NCI-H446 (cell line): ENCODE data around the gene CATSPER1.
A peak's percentile ranks its signal among the peaks of the same experiment; 100 is the strongest.
"Not testable (repeated sequence)": the region's sequence is repeated elsewhere in the genome, so short reads cannot be mapped to it uniquely, and the experiment has no call there.

Experiments
- DNase-seq, 2 experiments: peaks; one replicate each; lab custom pipeline; 2025; lab: John Stamatoyannopoulos, UW

The CATSPER1 gene

GRCh38 chr11:66051766-66052663 is 25.7 kb upstream of the CATSPER1 start, which contains the start of gene SF3B2:
Gene SF3B2 (plus strand): TSS chr11:66052364. CDS start chr11:66052385, 21 bp downstream.
- peak; percentile 90 to 99 for DNase-seq

DNA sequence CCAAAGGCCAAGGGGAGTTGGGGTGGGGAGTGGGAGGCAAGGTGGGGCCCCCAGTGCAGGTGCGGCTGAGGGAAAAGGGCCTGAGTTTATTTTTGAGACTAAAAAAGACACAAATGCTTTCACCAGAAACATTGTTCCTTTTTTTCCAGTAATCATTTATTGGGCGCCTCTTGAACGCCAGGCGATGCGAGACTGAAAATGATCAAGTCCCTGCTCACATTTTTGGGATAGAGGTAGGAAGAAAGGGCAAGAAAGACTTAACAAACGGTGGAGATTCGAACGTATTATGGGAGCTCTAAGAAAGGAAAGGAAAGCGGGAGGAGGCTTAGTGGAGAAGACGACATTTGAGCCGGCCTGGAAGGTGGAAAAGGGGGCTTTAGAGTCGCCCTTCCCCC is 25.1 kb upstream of the CATSPER1 start:
- DNase-seq: no peak

GRCh38 chr11:66050581-66051231 is 24.4 kb upstream of the CATSPER1 start:
- no peak for DNase-seq

DNA sequence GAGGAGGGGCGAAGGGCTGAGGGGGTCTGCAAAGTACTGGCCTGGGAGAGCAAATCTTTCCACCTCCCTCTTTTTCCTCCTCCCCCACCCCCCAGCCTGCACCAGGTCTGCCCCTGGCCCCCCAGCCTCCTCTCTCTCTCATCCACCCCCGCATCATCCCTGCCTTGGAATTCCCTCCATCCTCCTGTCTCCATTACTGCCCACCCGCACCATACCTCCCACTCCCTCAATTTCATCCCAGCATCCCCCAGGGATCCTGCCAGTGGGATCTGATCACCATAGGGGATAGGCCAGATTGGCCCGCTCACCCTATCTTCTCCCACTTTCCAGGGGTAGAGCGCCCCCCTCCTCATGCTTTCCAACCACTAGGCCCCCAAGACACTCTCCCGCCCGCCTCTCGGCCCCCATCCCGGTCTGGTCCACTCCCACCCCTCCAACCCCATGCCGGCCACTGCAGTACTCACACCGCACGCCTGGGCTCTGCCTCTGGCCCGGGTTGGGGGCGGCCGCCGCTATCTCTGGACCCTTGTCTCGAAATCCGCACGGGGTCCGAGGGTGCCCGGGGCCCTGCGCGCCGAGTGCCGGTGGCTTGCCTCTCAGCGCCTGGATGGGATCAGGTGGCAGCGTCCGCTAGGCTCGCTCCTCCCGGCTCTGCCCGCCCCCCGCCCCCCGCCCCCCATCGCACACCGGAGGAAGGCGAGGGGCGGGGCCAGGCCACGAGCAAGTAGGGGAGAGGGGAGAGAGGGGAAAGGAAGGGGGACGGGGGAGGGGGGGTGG is 22.5 kb upstream of the CATSPER1 start, which contains the start of gene GAL3ST3:
TSS of gene GAL3ST3 (minus strand) at position 615 of the 777 bp plus-strand sequence. CDS start 3,746 bp downstream, outside the sequence.
- no peak for DNase-seq

- no peak for DNase-seq
Observed at GRCh38 chr11:66047541-66048365, 21.5 kb upstream of the CATSPER1 start.

DNA sequence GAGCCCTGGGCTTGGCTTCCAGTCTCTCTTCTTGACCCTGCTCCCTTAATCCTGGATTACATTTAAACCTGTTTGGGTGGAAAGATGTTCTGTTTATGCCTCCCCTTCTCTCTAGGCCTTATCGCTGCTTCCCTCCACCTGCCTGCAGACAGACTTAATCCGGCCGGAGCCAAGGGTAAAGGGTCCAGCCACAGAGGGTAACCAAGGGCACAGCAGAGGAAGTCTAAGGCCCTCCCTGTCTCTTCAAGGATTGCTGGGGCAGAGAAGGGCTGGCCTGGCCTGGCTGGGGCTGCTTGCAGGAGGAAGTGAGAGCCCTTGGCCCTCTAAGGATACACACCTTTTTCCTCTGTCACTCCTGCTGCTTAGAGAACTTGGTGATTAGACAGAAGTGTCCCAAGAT is 20.6 kb upstream of the CATSPER1 start:
- DNase-seq: no peak

DNA sequence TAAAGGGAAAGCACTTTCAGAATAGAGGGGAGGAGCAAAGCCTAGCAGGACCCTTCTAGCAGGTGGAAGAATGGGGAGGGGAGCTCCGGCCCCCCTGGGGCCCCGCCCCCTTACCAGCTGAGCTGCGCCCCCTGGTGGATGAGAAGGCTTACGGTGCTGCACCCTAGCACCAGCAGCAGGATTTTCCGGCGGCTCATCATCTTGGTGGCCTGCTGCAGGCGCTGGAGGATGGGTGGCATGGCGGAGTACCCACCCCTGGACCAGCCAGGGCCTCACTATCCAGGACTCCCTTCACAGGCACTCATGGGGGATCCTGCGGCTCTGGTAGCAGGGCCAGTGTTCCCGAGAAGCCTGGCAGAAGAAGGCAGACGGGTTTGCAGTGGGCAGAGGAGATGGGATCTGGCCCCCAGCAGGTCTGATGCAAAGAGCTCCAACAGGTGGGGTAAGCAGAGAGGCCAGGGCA is 18.9 kb upstream of the CATSPER1 start:
- DNase-seq: peak; percentile 36 to 80

- no peak for DNase-seq
Observed at GRCh38 chr11:66044757-66045156, 18.5 kb upstream of the CATSPER1 start.

GRCh38 chr11:66042996-66043906 is 17.0 kb upstream of the CATSPER1 start:
- DNase-seq: no peak

- no peak for DNase-seq
Observed at GRCh38 chr11:66042227-66042995, 16.1 kb upstream of the CATSPER1 start.

DNA sequence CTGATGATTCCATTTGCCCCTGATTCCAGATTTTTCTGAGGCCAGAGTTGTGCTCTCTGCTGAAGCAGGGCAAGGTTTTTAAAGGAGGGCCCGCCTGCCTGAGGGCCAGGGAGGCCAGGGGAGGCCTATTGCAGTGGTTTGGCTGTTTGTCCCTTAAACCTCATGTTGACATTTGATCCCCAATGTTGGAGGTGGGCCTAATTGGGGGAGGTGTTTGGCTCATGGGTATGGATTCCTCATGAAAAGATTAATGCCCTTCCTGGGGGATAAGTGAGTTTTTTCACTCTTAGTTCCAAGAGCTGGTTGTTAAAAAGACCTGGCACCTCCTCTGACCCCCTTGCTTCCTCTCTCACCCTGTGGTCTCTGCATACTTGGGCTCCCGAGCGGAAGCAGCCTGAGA is 13.5 kb upstream of the CATSPER1 start:
- no peak for DNase-seq

- no peak for DNase-seq
Observed at GRCh38 chr11:66037327-66037726, 11.0 kb upstream of the CATSPER1 start.

- no peak for DNase-seq
Observed at GRCh38 chr11:66036334-66036710, 10.0 kb upstream of the CATSPER1 start.

GRCh38 chr11:66035653-66036333 is 9.5 kb upstream of the CATSPER1 start:
- DNase-seq: no peak

DNA sequence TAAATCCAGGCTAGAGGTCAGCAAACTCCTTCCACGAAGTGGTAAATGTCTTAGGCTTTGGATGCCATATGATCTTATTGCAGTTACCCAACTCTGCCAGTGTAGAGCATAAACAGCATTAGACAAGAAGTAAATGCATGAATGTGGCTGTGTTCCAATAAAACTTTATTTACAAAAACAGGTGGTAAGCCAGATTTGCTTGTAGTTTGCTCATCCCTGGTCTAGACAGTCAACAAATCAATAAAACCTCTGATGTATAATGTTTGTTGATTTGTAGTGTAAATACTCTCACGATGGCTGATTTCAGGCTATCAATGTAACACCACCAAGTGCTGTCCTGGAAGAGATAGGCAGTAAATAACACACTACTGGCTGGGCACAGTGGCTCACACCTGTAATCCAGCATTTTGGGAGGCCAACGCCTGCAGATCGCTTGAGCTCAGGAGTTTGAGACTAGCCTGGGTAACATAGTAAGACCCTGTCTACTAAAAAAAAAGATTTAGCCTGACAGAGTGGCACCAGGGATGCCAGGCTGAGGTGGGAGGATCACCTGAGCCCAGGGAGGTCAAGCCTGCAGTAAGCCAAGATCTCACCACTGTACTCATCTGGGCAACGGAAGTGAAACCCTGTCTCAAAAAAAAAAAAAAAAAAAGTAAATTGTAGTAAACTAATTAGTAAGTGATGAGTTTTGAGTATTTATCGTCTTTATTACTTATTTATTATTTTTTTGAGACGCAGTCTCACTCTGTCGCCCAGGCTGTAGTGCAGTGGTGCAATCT is 6.9 kb upstream of the CATSPER1 start:
- no peak for DNase-seq

- not testable (repeated sequence) for DNase-seq
Observed at GRCh38 chr11:66023186-66023440, 3.2 kb downstream of the CATSPER1 start.

DNA sequence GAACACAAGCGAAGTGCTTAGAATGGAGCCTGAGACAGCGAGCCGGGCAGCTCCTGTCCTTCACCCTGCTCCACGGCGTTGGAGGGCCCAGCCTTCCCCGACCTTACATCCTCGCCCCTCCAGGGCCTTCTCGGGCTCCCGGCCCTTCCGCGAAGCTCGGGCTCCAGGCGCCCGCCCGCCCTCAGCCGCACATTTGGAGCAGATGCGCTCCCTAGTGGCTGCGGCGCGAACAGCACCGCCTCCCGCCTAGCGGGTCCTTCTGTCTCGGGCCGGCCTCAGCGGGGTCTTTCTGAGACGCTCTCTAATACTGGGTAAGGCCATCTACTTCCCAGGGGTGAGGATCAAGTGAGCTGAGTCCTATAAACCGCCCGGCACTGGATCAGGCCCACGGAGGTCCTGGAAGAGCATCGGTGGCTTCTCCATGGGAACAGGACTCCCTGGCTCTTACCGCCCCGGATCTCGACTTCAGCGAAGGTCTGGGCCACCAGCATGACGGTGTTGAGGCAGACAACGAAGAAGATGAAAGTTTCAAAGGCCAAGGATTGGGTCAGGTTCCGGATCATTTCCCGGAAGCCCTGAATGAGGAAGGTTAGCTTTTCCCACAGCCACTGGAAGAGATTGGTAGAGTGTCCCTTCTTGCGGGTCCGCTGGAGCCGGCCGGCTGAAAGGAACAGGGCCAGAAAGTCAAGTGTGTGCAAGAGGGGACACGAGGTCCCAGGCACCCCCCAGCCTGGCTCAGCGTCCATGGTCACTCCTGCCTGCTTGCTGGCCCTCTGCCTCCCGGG is 3.7 kb downstream of the CATSPER1 start:
- DNase-seq: peak; percentile 32 to 88
